Measurements from ENCODE around the gene BLOC1S4. TPM values are rescaled to one million over a fixed set of nuclear protein-coding genes. Genes with fewer than 3 reads are reported as not detected.
A peak's percentile ranks its signal among the peaks of the same experiment; 100 is the strongest.

The BLOC1S4 gene
- total RNA-seq, 1 donor from 2014 or later, result 10.2 TPM

- no peak for DNase-seq (ENCODE audit: low spot score in 2 of 2)
- no peak for FAIRE-seq
These were observed 17.6 kb downstream of the BLOC1S4 start for GRCh38 chr4:6733358-6734164.

- no peak for DNase-seq (ENCODE audit: low spot score in 2 of 2)
- no peak for FAIRE-seq
These were observed 18.3 kb downstream of the BLOC1S4 start for GRCh38 chr4:6734165-6734786.

- no peak for DNase-seq (ENCODE audit: low spot score in 2 of 2)
- FAIRE-seq, result no peak
These were observed 23.9 kb downstream of the BLOC1S4 start for GRCh38 chr4:6739920-6740319.

- no peak for FAIRE-seq
- no peak for DNase-seq (ENCODE audit: low spot score in 2 of 2)
These were observed 24.4 kb downstream of the BLOC1S4 start for GRCh38 chr4:6740347-6740746.

GRCh38 chr4:6742507-6742906 is 26.5 kb downstream of the BLOC1S4 start:
- DNase-seq (ENCODE audit: low spot score in 2 of 2) (no peak), FAIRE-seq (no peak)

GRCh38 chr4:6742989-6743388 is 27.0 kb downstream of the BLOC1S4 start:
- DNase-seq (ENCODE audit: low spot score in 2 of 2) (no peak), FAIRE-seq (no peak)

- DNase-seq (ENCODE audit: low spot score in 2 of 2), result no peak
- FAIRE-seq, result no peak
These were observed 30.8 kb downstream of the BLOC1S4 start for GRCh38 chr4:6746721-6747293.

GRCh38 chr4:6747294-6748051 is 31.5 kb downstream of the BLOC1S4 start:
- FAIRE-seq (no peak), DNase-seq (ENCODE audit: low spot score in 2 of 2) (no peak)

- DNase-seq (ENCODE audit: low spot score in 2 of 2), result no peak
- no peak for FAIRE-seq
These were observed 32.3 kb downstream of the BLOC1S4 start for GRCh38 chr4:6748286-6748685.

GRCh38 chr4:6749340-6750171 is 33.6 kb downstream of the BLOC1S4 start:
- DNase-seq (ENCODE audit: low spot score in 2 of 2) (no peak), FAIRE-seq (no peak)

- FAIRE-seq, result no peak
These were observed 34.6 kb downstream of the BLOC1S4 start for GRCh38 chr4:6750286-6751221.

GRCh38 chr4:6751611-6752485 is 35.9 kb downstream of the BLOC1S4 start:
- DNase-seq (ENCODE audit: low spot score in 2 of 2) (no peak), FAIRE-seq (no peak)

More at GRCh38 chr4:6750286-6751221, 34.6 kb downstream of the BLOC1S4 start:
- no peak for DNase-seq (ENCODE audit: low spot score in 2 of 2)

GRCh38 chr4:6752486-6752829 is 36.5 kb downstream of the BLOC1S4 start:
- FAIRE-seq (no peak), DNase-seq (ENCODE audit: low spot score in 2 of 2) (no peak)

GRCh38 chr4:6753103-6753560 is 37.2 kb downstream of the BLOC1S4 start:
- no peak for FAIRE-seq
- peak in 1 of 2 donors; percentile 50 for DNase-seq (ENCODE audit: low spot score in 2 of 2)

GRCh38 chr4:6753891-6754290 is 37.9 kb downstream of the BLOC1S4 start:
- DNase-seq (ENCODE audit: low spot score in 2 of 2) (no peak), FAIRE-seq (no peak)

- FAIRE-seq, result no peak
- DNase-seq (ENCODE audit: low spot score in 2 of 2), result no peak
These were observed 38.6 kb downstream of the BLOC1S4 start for GRCh38 chr4:6754481-6755087.

- DNase-seq (ENCODE audit: low spot score in 2 of 2) (no peak), FAIRE-seq (no peak)
These were observed 39.2 kb downstream of the BLOC1S4 start for GRCh38 chr4:6755088-6755753.
